WTC11 (cell line): ENCODE data around the gene AUH. TPM values are rescaled to one million over a fixed set of nuclear protein-coding genes. Genes with fewer than 3 reads are reported as not detected.

ENCODE experiments used
- ATAC-seq: fragments of 200-7000 bp; cut with Tn5 transposase; 2 replicates; pipeline ENCODE4 v1.10.0; 2021; ENCODE audit warnings: mild to moderate bottlenecking, moderate library complexity
- CTCF ChIA-PET: fragments of 300-600 bp; sonication (Branson Sonifier 250); formaldehyde crosslinking; loops from one replicate; lab custom pipeline; 2021; ENCODE audit warnings: antibody characterized with exemption; lab: Charles Lee
- POLR2A ChIA-PET: fragments of 350-600 bp; sonication (Branson Sonifier 250); formaldehyde crosslinking; loops from one replicate; lab custom pipeline; 2021; ENCODE audit warnings: antibody characterized with exemption; lab: Charles Lee
- DNase-seq: peaks from one replicate; pipeline ENCODE4 v3.0.0; 2021; ENCODE audit warnings: low spot score
- H3K27ac Mint-ChIP-seq: 2 replicates; pipeline ENCODE4 v1.8.0; 2021; ENCODE audit warnings: mixed read lengths
- H3K27me3 Mint-ChIP-seq: 2 replicates; pipeline ENCODE4 v1.8.0; 2021; ENCODE audit warnings: low read depth, mild to moderate bottlenecking, moderate library complexity, mixed read lengths
- H3K36me3 Mint-ChIP-seq: 2 replicates; pipeline ENCODE4 v1.8.0; 2021; ENCODE audit warnings: mixed read lengths
- H3K4me1 Mint-ChIP-seq: 2 replicates; pipeline ENCODE4 v1.8.0; 2022; ENCODE audit warnings: mixed read lengths
- H3K4me3 Mint-ChIP-seq: 2 replicates; pipeline ENCODE4 v1.8.0; 2021; ENCODE audit warnings: mild to moderate bottlenecking, moderate library complexity, mixed read lengths
- H3K9me3 Mint-ChIP-seq: 2 replicates; pipeline ENCODE4 v1.8.0; 2021; ENCODE audit warnings: mixed read lengths
- CREB1 ChIP-seq: sonication (generic); formaldehyde crosslinking; IDR thresholded peaks from 2 replicates; pipeline ENCODE4 v1.8.0; 2023; ENCODE audit warnings: mild to moderate bottlenecking, missing genetic modification reagents
- CREM ChIP-seq: sonication (generic); formaldehyde crosslinking; IDR thresholded peaks from 2 replicates; pipeline ENCODE4 v1.8.1; 2022; ENCODE audit warnings: mild to moderate bottlenecking, missing genetic modification reagents, moderate library complexity
- ETV6 ChIP-seq: sonication (generic); formaldehyde crosslinking; IDR thresholded peaks from 2 replicates; pipeline ENCODE4 v1.8.1; 2022; ENCODE audit warnings: mild to moderate bottlenecking, missing genetic modification reagents
- FOXK1 ChIP-seq: sonication (generic); formaldehyde crosslinking; IDR thresholded peaks from 2 replicates; pipeline ENCODE4 v1.8.0; 2022; ENCODE audit warnings: mild to moderate bottlenecking, moderate library complexity, missing genetic modification reagents
- FOXP4 ChIP-seq: sonication (generic); formaldehyde crosslinking; IDR thresholded peaks from 2 replicates; pipeline ENCODE4 v1.8.0; 2022; ENCODE audit warnings: mild to moderate bottlenecking, missing genetic modification reagents
- GABPB1 ChIP-seq: sonication (generic); formaldehyde crosslinking; IDR thresholded peaks from 2 replicates; pipeline ENCODE4 v1.8.1; 2023; ENCODE audit warnings: mild to moderate bottlenecking, missing genetic modification reagents
- HMGXB4 ChIP-seq: sonication (generic); formaldehyde crosslinking; IDR thresholded peaks from 2 replicates; pipeline ENCODE4 v1.8.1; 2023; ENCODE audit warnings: mild to moderate bottlenecking, moderate library complexity, missing genetic modification reagents
- IRF2 ChIP-seq: sonication (generic); formaldehyde crosslinking; IDR thresholded peaks from 2 replicates; pipeline ENCODE4 v1.8.0; 2022; ENCODE audit warnings: low read depth, missing genetic modification reagents, borderline replicate concordance
- MXD4 ChIP-seq: fragments of 250-450 bp; sonication (Bioruptor Pico); IDR thresholded peaks from 2 replicates; pipeline ENCODE4 v1.8.0; 2021; ENCODE audit warnings: mild to moderate bottlenecking, moderate library complexity, borderline replicate concordance
- NR1H2 ChIP-seq: sonication (generic); formaldehyde crosslinking; IDR thresholded peaks from 2 replicates; pipeline ENCODE4 v1.9.0; 2021; ENCODE audit warnings: mild to moderate bottlenecking, moderate library complexity, missing genetic modification reagents
- NR3C1 ChIP-seq: sonication (generic); formaldehyde crosslinking; conservative IDR thresholded peaks from 2 replicates; pipeline ENCODE4 v1.8.1; 2023; ENCODE audit warnings: low read depth, mild to moderate bottlenecking, missing genetic modification reagents
- PREB ChIP-seq: sonication (generic); formaldehyde crosslinking; IDR thresholded peaks from 2 replicates; pipeline ENCODE4 v1.8.1; 2022; ENCODE audit warnings: mild to moderate bottlenecking, missing genetic modification reagents, moderate library complexity, borderline replicate concordance
- PRRX2 ChIP-seq: fragments of 250-450 bp; sonication (Bioruptor Pico); IDR thresholded peaks from 2 replicates; pipeline ENCODE4 v1.8.0; 2021; ENCODE audit warnings: mild to moderate bottlenecking
- SMAD3 ChIP-seq: sonication (generic); formaldehyde crosslinking; IDR thresholded peaks from 2 replicates; pipeline ENCODE4 v1.8.0; 2022; ENCODE audit warnings: missing genetic modification reagents, mild to moderate bottlenecking, borderline replicate concordance
- SOX15 ChIP-seq: fragments of 250-450 bp; sonication (Bioruptor Pico); IDR thresholded peaks from 2 replicates; pipeline ENCODE4 v1.9.0; 2021; ENCODE audit warnings: mild to moderate bottlenecking
- TEAD4 ChIP-seq: sonication (generic); formaldehyde crosslinking; IDR thresholded peaks from 2 replicates; pipeline ENCODE4 v1.8.0; 2022; ENCODE audit warnings: mild to moderate bottlenecking, missing genetic modification reagents
- USF2 ChIP-seq: sonication (generic); formaldehyde crosslinking; IDR thresholded peaks from 2 replicates; pipeline ENCODE4 v1.8.1; 2023; ENCODE audit warnings: mild to moderate bottlenecking, missing genetic modification reagents, moderate library complexity
- ZNF219 ChIP-seq: sonication (generic); formaldehyde crosslinking; IDR thresholded peaks from 2 replicates; pipeline ENCODE4 v1.8.0; 2023; ENCODE audit warnings: missing genetic modification reagents, mild to moderate bottlenecking, borderline replicate concordance
- ZNF232 ChIP-seq: sonication (generic); formaldehyde crosslinking; IDR thresholded peaks from 2 replicates; pipeline ENCODE4 v1.8.0; 2022; ENCODE audit warnings: mild to moderate bottlenecking, missing genetic modification reagents
- ZNF281 ChIP-seq: sonication (generic); formaldehyde crosslinking; IDR thresholded peaks from 2 replicates; pipeline ENCODE4 v1.8.0; 2023; ENCODE audit warnings: mild to moderate bottlenecking, missing genetic modification reagents
- ZNF396 ChIP-seq: fragments of 250-450 bp; sonication (Bioruptor Pico); IDR thresholded peaks from 2 replicates; pipeline ENCODE4 v1.8.0; 2021; ENCODE audit warnings: mild to moderate bottlenecking, moderate library complexity, borderline replicate concordance
- ZNF671 ChIP-seq: fragments of 250-450 bp; sonication (Bioruptor Pico); IDR thresholded peaks from 2 replicates; pipeline ENCODE4 v1.8.0; 2021; ENCODE audit warnings: mild to moderate bottlenecking
- total RNA-seq: library from RNA; stranded (reverse); gene quantifications from 3 replicates; pipeline ENCODE4 v1.2.3, GENCODE V29; 2021
- TF ChIP-seq, protein P1 (sequence below): sonication (generic); formaldehyde crosslinking; IDR thresholded peaks from 2 replicates; pipeline ENCODE4 v1.8.0; 2023; ENCODE audit warnings: missing genetic modification reagents

Gene AUH
- total RNA-seq, 1 experiment from 2014 or later = 30.4 TPM

DNA sequence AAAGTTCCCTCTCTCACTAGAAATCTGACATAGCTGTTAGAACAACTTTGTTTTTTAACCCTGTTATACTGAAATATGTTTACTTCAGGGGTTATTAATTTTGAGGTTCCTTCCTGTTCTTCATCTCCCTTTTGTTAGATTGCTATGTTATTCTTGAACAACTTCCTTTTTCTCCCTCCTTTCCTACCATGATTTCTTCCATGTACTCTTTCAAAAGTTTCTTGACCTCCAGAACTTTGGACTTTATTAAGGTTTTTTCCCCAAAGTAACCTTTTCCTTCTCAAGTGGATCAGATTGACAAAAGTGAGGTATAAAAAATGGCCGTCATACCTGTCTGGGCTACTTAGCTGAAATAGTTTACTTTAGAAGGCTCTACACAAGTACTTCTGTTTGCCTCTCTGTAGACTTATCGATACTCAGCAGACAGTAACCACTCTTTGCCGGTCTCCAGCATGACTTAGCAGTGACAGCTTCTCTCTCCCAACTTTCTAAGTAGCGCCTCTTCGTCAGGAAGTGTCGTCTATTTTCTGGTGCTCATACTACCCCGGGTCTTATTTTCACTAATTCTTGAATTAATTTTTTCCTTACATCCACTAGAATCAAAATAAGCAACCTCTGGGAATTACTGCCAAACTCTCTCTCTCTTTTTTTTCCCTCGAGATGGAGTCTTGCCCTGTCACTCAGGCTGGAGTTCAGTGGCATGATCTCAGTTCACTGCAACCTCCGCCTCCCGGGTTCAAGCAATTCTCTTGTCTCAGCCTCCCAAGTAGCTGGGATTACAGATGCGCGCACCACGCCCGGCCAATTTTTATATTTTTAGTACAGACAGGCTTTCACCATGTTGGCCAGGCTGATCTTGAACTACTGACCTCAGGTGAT lies 42.2 kb upstream of the AUH start (continued):
- no peak for TF ChIP-seq MXD4 (CRISPR knock-in tag)
- TF ChIP-seq NR1H2 = no peak

GRCh38 chr9:91398926-91399325 lies 37.2 kb upstream of the AUH start:
- Mint-ChIP-seq H3K27me3 (peaks cover 3% of the 10 kb centered on the region; the same call in 1 of the 2 replicates), H3K9me3 (no peaks in the 10 kb centered on the region), H3K4me1 (no peaks in the 10 kb centered on the region), H3K36me3 (no peaks in the 10 kb centered on the region), H3K4me3 (no peak overlapping the region), H3K27ac (no peak overlapping the region)
- TF ChIP-seq HMGXB4 (CRISPR knock-in tag) (no peak), CREM (CRISPR knock-in tag) (no peak), GABPB1 (CRISPR knock-in tag) (no peak), TEAD4 (CRISPR knock-in tag) (no peak), PREB (no peak), ZNF281 (CRISPR knock-in tag) (no peak), ZNF396 (CRISPR knock-in tag) (no peak)
- ATAC-seq = no peak
- ChIA-PET POLR2A (no interaction called here), CTCF (no interaction called here)
- no peak for DNase-seq

- POLR2A ChIA-PET = no interaction called here
- no peaks in the 10 kb centered on the region for H3K9me3 Mint-ChIP-seq
- no peaks in the 10 kb centered on the region for H3K4me1 Mint-ChIP-seq
- peaks cover 3% of the 10 kb centered on the region; the same call in 1 of the 2 replicates for H3K27me3 Mint-ChIP-seq
- CTCF ChIA-PET = no interaction called here
- DNase-seq (no peak), ATAC-seq (no peak)
- H3K36me3 Mint-ChIP-seq = no peaks in the 10 kb centered on the region
- no peak overlapping the region for H3K27ac Mint-ChIP-seq
- H3K4me3 Mint-ChIP-seq = no peak overlapping the region
- TF ChIP-seq, protein P1, sequence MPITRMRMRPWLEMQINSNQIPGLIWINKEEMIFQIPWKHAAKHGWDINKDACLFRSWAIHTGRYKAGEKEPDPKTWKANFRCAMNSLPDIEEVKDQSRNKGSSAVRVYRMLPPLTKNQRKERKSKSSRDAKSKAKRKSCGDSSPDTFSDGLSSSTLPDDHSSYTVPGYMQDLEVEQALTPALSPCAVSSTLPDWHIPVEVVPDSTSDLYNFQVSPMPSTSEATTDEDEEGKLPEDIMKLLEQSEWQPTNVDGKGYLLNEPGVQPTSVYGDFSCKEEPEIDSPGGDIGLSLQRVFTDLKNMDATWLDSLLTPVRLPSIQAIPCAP = no peak
- no peak for TF ChIP-seq SMAD3
- no peak for TF ChIP-seq SOX15 (CRISPR knock-in tag)
- TF ChIP-seq FOXK1 (CRISPR knock-in tag) = no peak
- no peak for TF ChIP-seq ZNF219 (CRISPR knock-in tag)
- no peak for TF ChIP-seq ETV6 (CRISPR knock-in tag)
- TF ChIP-seq IRF2 = no peak
- no peak for TF ChIP-seq CREB1
- TF ChIP-seq PRRX2 (CRISPR knock-in tag) = no peak
- no peak for TF ChIP-seq NR3C1 (CRISPR knock-in tag)
- no peak for TF ChIP-seq ZNF232 (CRISPR knock-in tag)
- no peak for TF ChIP-seq USF2 (CRISPR knock-in tag)
- no peak for TF ChIP-seq FOXP4 (CRISPR knock-in tag)
- no peak for TF ChIP-seq ZNF671 (CRISPR knock-in tag)
These were observed 34.1 kb upstream of the AUH start for GRCh38 chr9:91395553-91396471.
